GM12878 (cell line): ENCODE measurements around the gene OR1I1. TPM values are rescaled to one million over a fixed set of nuclear protein-coding genes. Genes with fewer than 3 reads are reported as not detected.

ENCODE experiments used
- ATAC-seq: fragments of 200-7000 bp; cut with Tn5 transposase; 3 replicates; pipeline ENCODE4 v1.9.1; 2020; ENCODE audit warnings: mild to moderate bottlenecking, moderate library complexity
- BruUV-seq: library from RNA; stranded (reverse); fragments of 400-500 nt; replicated peaks from 2 replicates; lab custom pipeline; 2021; lab: Mats Ljungman, UMichigan
- CTCF ChIA-PET: fragments of 300-600 bp; sonication (Branson Sonifier 250); formaldehyde crosslinking; extraction: SDS; loops from one replicate; lab custom pipeline; 2021; ENCODE audit warnings: inconsistent platforms; lab: Yijun Ruan, JAX
- POLR2A ChIA-PET: fragments of 350-600 bp; formaldehyde crosslinking; extraction: SDS; loops from one replicate; lab custom pipeline; 2021; ENCODE audit warnings: inconsistent platforms; lab: Charles Lee
- RAD21 ChIA-PET: fragments of 300-600 bp; sonication (Branson Sonifier 250); formaldehyde crosslinking; loops from one replicate; lab custom pipeline; 2023; ENCODE audit warnings: antibody characterized with exemption; ENCODE audit not compliant: unreplicated experiment; lab: Charles Lee
- SMC1A ChIA-PET: fragments of 300-600 bp; sonication (Branson Sonifier 250); formaldehyde crosslinking; loops from one replicate; lab custom pipeline; 2023; ENCODE audit not compliant: unreplicated experiment, uncharacterized antibody; lab: Charles Lee
- DNase-seq: peaks from one replicate; pipeline ENCODE4 v3.0.0-alpha.2; 2011; ENCODE audit warnings: low read depth, low spot score
- FAIRE-seq: peaks from 3 replicates; lab custom pipeline; 2011; peaks lifted over from hg19 to GRCh38; lab: Jason Lieb, UNC
- H2AFZ ChIP-seq: 2 replicates; pipeline ENCODE4 v1.6.0; 2011; ENCODE audit warnings: low read depth, low read length, control low read depth; ENCODE audit not compliant: control insufficient read depth
- H3K27ac ChIP-seq: 2 replicates; pipeline ENCODE4 v1.5.1; 2011; ENCODE audit warnings: control low read depth; ENCODE audit not compliant: control insufficient read depth, insufficient read depth
- H3K27me3 ChIP-seq, 2 experiments: replicated peaks in 1 of 2; 2 replicates each; pipeline versions ENCODE4 v1.6.0 to v1.6.1; 2011; ENCODE audit warnings: low read length in 1 of 2; ENCODE audit not compliant: control insufficient read depth in 2 of 2, insufficient read depth in 2 of 2
- H3K36me3 ChIP-seq, 2 experiments: 2 replicates each; pipeline ENCODE4 v1.5.1; 2011; ENCODE audit warnings: low read length in 1 of 2; ENCODE audit not compliant: control insufficient read depth in 2 of 2, insufficient read depth in 2 of 2
- H3K4me1 ChIP-seq: 2 replicates; pipeline ENCODE4 v1.6.1; 2011; ENCODE audit warnings: mild to moderate bottlenecking, low read length, moderate library complexity, mixed read lengths; ENCODE audit not compliant: control insufficient read depth, insufficient read depth
- H3K4me2 ChIP-seq: 2 replicates; pipeline ENCODE4 v1.6.0; 2011; ENCODE audit warnings: control low read depth; ENCODE audit not compliant: control insufficient read depth, insufficient read depth
- H3K4me3 ChIP-seq: fragments of 200-600 bp; sonication (generic); 2 replicates; pipeline ENCODE4 v1.5.1; 2016
- H3K79me2 ChIP-seq: 2 replicates; pipeline ENCODE4 v1.6.0; 2011; ENCODE audit warnings: low read length; ENCODE audit not compliant: control insufficient read depth, insufficient read depth
- H3K9ac ChIP-seq: 2 replicates; pipeline ENCODE4 v1.8.0; 2011; ENCODE audit warnings: low read length, control low read depth, mixed read lengths; ENCODE audit not compliant: control insufficient read depth, insufficient read depth
- H3K9me3 ChIP-seq: replicated peaks from 3 replicates; pipeline ENCODE4 v1.5.1; 2011; ENCODE audit warnings: mild to moderate bottlenecking, low read length; ENCODE audit not compliant: control insufficient read depth, insufficient read depth
- H4K20me1 ChIP-seq: 2 replicates; pipeline ENCODE4 v1.6.0; 2011; ENCODE audit not compliant: control insufficient read depth, insufficient read depth
- CBFB ChIP-seq: IDR thresholded peaks from 2 replicates; pipeline ENCODE4 v1.6.1; 2016; ENCODE audit warnings: antibody characterized with exemption, low read depth
- CEBPB ChIP-seq, 2 experiments: fragments of 150-350 bp in 1 of 2; IDR thresholded peaks; 2 replicates each; pipeline ENCODE4 v1.6.1; 2012 to 2014; ENCODE audit warnings: low read depth in 2 of 2, low read length in 2 of 2, borderline replicate concordance in 1 of 2, inconsistent platforms in 1 of 2
- CEBPZ ChIP-seq: fragments of 150-350 bp; IDR thresholded peaks from 2 replicates; pipeline ENCODE4 v1.6.1; 2016; ENCODE audit warnings: low read depth, low read length
- CREM ChIP-seq: IDR thresholded peaks from 2 replicates; pipeline ENCODE4 v1.6.1; 2014; ENCODE audit warnings: antibody characterized with exemption, low read depth
- HDGF ChIP-seq: fragments of 450-650 bp; IDR thresholded peaks from 2 replicates; pipeline ENCODE4 v1.6.1; 2016; ENCODE audit warnings: antibody characterized with exemption
- MEF2A ChIP-seq: IDR thresholded peaks from 2 replicates; pipeline ENCODE4 v1.6.1; 2011; ENCODE audit warnings: low read depth, mild to moderate bottlenecking, low read length, moderate library complexity; ENCODE audit not compliant: insufficient read depth
- MYC ChIP-seq: IDR thresholded peaks from 2 replicates; pipeline ENCODE4 v1.6.1; 2011; ENCODE audit warnings: mild to moderate bottlenecking, low read length, moderate library complexity, inconsistent platforms; ENCODE audit not compliant: insufficient read depth, insufficient replicate concordance, insufficient read length, severe bottlenecking
- NFIC ChIP-seq: IDR thresholded peaks from 2 replicates; pipeline ENCODE4 v1.6.1; 2012; ENCODE audit warnings: low read depth, mild to moderate bottlenecking, inconsistent platforms, low read length, moderate library complexity
- NFYB ChIP-seq: IDR thresholded peaks from 2 replicates; pipeline ENCODE4 v1.6.1; 2011; ENCODE audit warnings: low read depth, mild to moderate bottlenecking, low read length, improper control_type of control experiment, moderate library complexity; ENCODE audit not compliant: insufficient read depth
- SMARCA5 ChIP-seq: fragments of 450-650 bp; IDR thresholded peaks from 2 replicates; pipeline ENCODE4 v1.6.1; 2017; ENCODE audit warnings: mild to moderate bottlenecking
- SPI1 ChIP-seq: IDR thresholded peaks from 2 replicates; pipeline ENCODE4 v1.6.1; 2011; ENCODE audit warnings: low read depth, mild to moderate bottlenecking, low read length, moderate library complexity, borderline replicate concordance; ENCODE audit not compliant: insufficient read depth
- SREBF1 ChIP-seq: IDR thresholded peaks from 2 replicates; pipeline ENCODE4 v1.6.1; 2012; ENCODE audit warnings: mild to moderate bottlenecking, low read length
- STAT3 ChIP-seq: IDR thresholded peaks from 2 replicates; pipeline ENCODE4 v1.6.1; 2011; ENCODE audit warnings: low read depth, low read length, improper control_type of control experiment
- ZNF384 ChIP-seq: IDR thresholded peaks from 2 replicates; pipeline ENCODE4 v1.6.1; 2012; ENCODE audit warnings: low read depth, mild to moderate bottlenecking, low read length, improper control_type of control experiment, borderline replicate concordance
- WGBS: methylation state at CpG from one replicate; pipeline ENCODE4 v1.1.6; 2016; ENCODE audit warnings: low lambda C conversion rate; ENCODE audit not compliant: insufficient replicate concordance, insufficient coverage; ENCODE audit errors: missing lambda C conversion rate; 5-methylcytosine and 5-hydroxymethylcytosine counted together
- in situ Hi-C: fragments of 300-500 bp; cut with MboI; formaldehyde crosslinking; loops from 9 replicates; pipeline ENCODE4 v1.14.3; 2018; ENCODE audit warnings: mixed read lengths
- intact Hi-C: fragments of 100-400 bp; cut with micrococcal nuclease; formaldehyde crosslinking; loops from one replicate; pipeline ENCODE4 v1.14.2; 2022; ENCODE audit not compliant: unreplicated experiment
- polyA plus RNA-seq, 11 experiments: library from polyadenylated mRNA; depleted of rRNA in 4 of 11; unstranded in 6 of 11; stranded (reverse) in 5 of 11; fragments of >200 nt; fragmentation: Nextera tagmentation in 4 of 11; fragmentation: Illumina TruSeq in 1 of 11; extraction: Ambion mirVana in 4 of 11; extraction: Trizol in 1 of 11; gene quantifications; 1 replicate in 1 of 11; 2 replicates in 10 of 11; pipeline versions ENCODE4 v1.2.1 to v1.2.3, GENCODE V29; 2011 to 2016; ENCODE audit warnings: inconsistent platforms in 2 of 11, missing spikeins in 2 of 11, low read depth in 1 of 11
- total RNA-seq, 4 experiments: library from RNA; depleted of rRNA in 3 of 4; stranded (reverse); fragments of >200 nt in 3 of 4; fragmentation: Illumina TruSeq in 1 of 4; extraction: Trizol in 1 of 4; gene quantifications; 2 replicates each; pipeline versions ENCODE4 v1.2.1 to v1.2.3, GENCODE V29; 2013 to 2021

OR1I1 gene
- total and polyA plus RNA-seq, 10 of the 15 experiments (the other 5 are each of a cell fraction or from before 2014, with no cell fraction given), result not detected

- intact Hi-C loops, result no loop called here
- CTCF ChIA-PET, result no interaction called here
- SMC1A ChIA-PET, result no interaction called here
- BruUV-seq, result no TSS peak
- Histone ChIP-seq H3K79me2 (peaks cover 7% of the 10 kb centered on the region), H3K4me2 (peak overlapping the region; percentile 79; the same call in 1 of the 2 replicates), H3K27me3 (no peaks in the 10 kb centered on the region), H3K4me3 (no peak overlapping the region), H4K20me1 (no peaks in the 10 kb centered on the region), H2AFZ (no peak overlapping the region), H3K9ac (no peak overlapping the region), H3K36me3 (peaks cover 5 to 9% of the 10 kb centered on the region in 2 experiments; a peak in 3 of 4 replicates), H3K27ac (no peak overlapping the region), H3K9me3 (no peaks in the 10 kb centered on the region), H3K4me1 (peaks cover 6% of the 10 kb centered on the region)
- no peak for ATAC-seq
- DNase-seq, result no peak
- no peak for TF ChIP-seq STAT3
- TF ChIP-seq NFIC, result no peak
- TF ChIP-seq HDGF, result no peak
- no peak for TF ChIP-seq ZNF384
- WGBS, result 96% methylated on average over 22 of the region's 22 CpGs
- RAD21 ChIA-PET, result no interaction called here
- POLR2A ChIA-PET, result no interaction called here
- in situ Hi-C loops, result no loop called here
- FAIRE-seq, result no peak
Observed at GRCh38 chr19:15123031-15123890, 41.2 kb downstream of the OR1I1 start.

- Histone ChIP-seq H3K9me3 (no peaks in the 10 kb centered on the region), H3K4me1 (peaks cover 6% of the 10 kb centered on the region), H3K36me3 (peaks cover 5% of the 10 kb centered on the region in 2 experiments; a peak in 3 of 4 replicates), H3K27ac (no peak overlapping the region), H3K79me2 (peaks cover 7% of the 10 kb centered on the region), H3K4me3 (peak overlapping the region; percentile 82; the same call in 1 of the 2 replicates), H3K27me3 (no peaks in the 10 kb centered on the region), H2AFZ (no peak overlapping the region), H4K20me1 (no peaks in the 10 kb centered on the region), H3K9ac (peak overlapping the region; percentile 69), H3K4me2 (peak overlapping the region; percentile 79)
- BruUV-seq, result no TSS peak
- 78% methylated on average over 5 of the region's 5 CpGs for WGBS
- ChIA-PET POLR2A (interaction anchor here (1.5 kb wide), 1 partner anchor 256 kb away, joined by 3 read pairs; the partner anchor contains the start of gene AKAP8), RAD21 (no interaction called here), CTCF (interaction anchor here (0.8 to 2.9 kb wide), 4 partner anchors 23 to 136 kb away, joined by 3 to 21 read pairs (median 5); no protein-coding TSS in a partner anchor), SMC1A (no interaction called here)
- ATAC-seq (no peak), FAIRE-seq (no peak), DNase-seq (no peak)
- intact Hi-C loops, result no loop called here
- in situ Hi-C loops, result no loop called here
- TF ChIP-seq MYC (no peak), NFYB (no peak), CBFB (no peak), SMARCA5 (no peak), CREM (no peak), CEBPB (IDR thresholded peaks at IDR 0.05; ENCODE audit: borderline replicate concordance in 1 of 2, low read depth in 2 of 2, low read length in 2 of 2) (no peak), SREBF1 (no peak), CEBPZ (no peak), MEF2A (no peak), SPI1 (no peak)
Observed at GRCh38 chr19:15123900-15124299, 41.9 kb downstream of the OR1I1 start.
